Ascending aorta (tissue), 2 donors: ENCODE measurements around the gene PRTG. TPM values are rescaled to one million over a fixed set of nuclear protein-coding genes. Genes with fewer than 3 reads are reported as not detected.

ENCODE experiments used
- DNase-seq, 2 donors: peaks; one replicate each; pipeline ENCODE4 v3.0.0-alpha.2; 2019; ENCODE audit warnings: low spot score in 2 of 2
- H3K27ac ChIP-seq, 2 donors: fragments of 200-600 bp; sonication (generic); one replicate each; pipeline ENCODE4 v1.5.1; 2016 to 2017; ENCODE audit warnings: mild to moderate bottlenecking in 1 of 2
- H3K27me3 ChIP-seq: fragments of 200-600 bp; sonication (generic); one replicate; pipeline ENCODE4 v1.5.1; 2017
- H3K36me3 ChIP-seq, 2 donors: fragments of 200-600 bp; sonication (generic); one replicate each; pipeline ENCODE4 v1.5.1; 2016
- H3K4me1 ChIP-seq, 2 donors: fragments of 200-600 bp; sonication (generic); one replicate each; pipeline ENCODE4 v1.5.1; 2016 to 2017; ENCODE audit warnings: mild to moderate bottlenecking in 1 of 2
- H3K4me3 ChIP-seq, 2 donors: fragments of 200-600 bp; sonication (generic); one replicate each; pipeline ENCODE4 v1.5.1; 2016 to 2017; ENCODE audit warnings: mild to moderate bottlenecking in 1 of 2
- H3K9me3 ChIP-seq, 2 donors: fragments of 200-600 bp; sonication (generic); one replicate each; pipeline ENCODE4 v1.5.1; 2016
- CTCF ChIP-seq, 3 experiments: fragments of 200-600 bp in 2 of 3; fragments of 450-650 bp in 1 of 3; sonication (generic) in 2 of 3; IDR thresholded peaks; one replicate each; pipeline ENCODE4 v1.5.1; 2016 to 2019; ENCODE audit warnings: antibody characterized with exemption in 3 of 3, mild to moderate bottlenecking in 1 of 3, moderate library complexity in 1 of 3
- intact Hi-C: fragments of 100-400 bp; cut with DNase I; formaldehyde crosslinking; loops from one replicate; pipeline ENCODE4 v1.15.1; 2023
- total RNA-seq: library from RNA; depleted of rRNA; stranded (reverse); fragments of >200 nt; gene quantifications from one replicate; pipeline ENCODE4 v1.1.0, GENCODE V29; 2016

The PRTG gene
- total RNA-seq, 1 donor from 2014 or later, result 0.21 TPM

- intact Hi-C loops, result no loop called here
- Histone ChIP-seq H3K4me3 (no peak overlapping the region), H3K27me3 (no peaks in the 10 kb centered on the region), H3K9me3 (no peaks in the 10 kb centered on the region), H3K27ac (no peak overlapping the region), H3K4me1 (no peaks in the 10 kb centered on the region), H3K36me3 (no peaks in the 10 kb centered on the region)
- no peak for TF ChIP-seq CTCF (IDR thresholded peaks at IDR 0.05)
- no peak for DNase-seq
Measured at GRCh38 chr15:55770806-55771205, 27.9 kb upstream of the PRTG start.

GRCh38 chr15:55770261-55770660 is 27.3 kb upstream of the PRTG start:
- TF ChIP-seq CTCF (IDR thresholded peaks at IDR 0.05), result no peak
- H3K9me3 ChIP-seq, result no peaks in the 10 kb centered on the region
- no peak for DNase-seq
- H3K36me3 ChIP-seq, result no peaks in the 10 kb centered on the region
- no peaks in the 10 kb centered on the region for H3K4me1 ChIP-seq
- no peaks in the 10 kb centered on the region for H3K27me3 ChIP-seq
- intact Hi-C loops, result no loop called here
- no peak overlapping the region for H3K27ac ChIP-seq
- H3K4me3 ChIP-seq, result no peak overlapping the region

GRCh38 chr15:55768670-55769185 is 25.8 kb upstream of the PRTG start:
- no peaks in the 10 kb centered on the region for H3K9me3 ChIP-seq
- no peak overlapping the region for H3K4me3 ChIP-seq
- no peaks in the 10 kb centered on the region for H3K36me3 ChIP-seq
- no peak for TF ChIP-seq CTCF (IDR thresholded peaks at IDR 0.05)
- no peak for DNase-seq
- intact Hi-C loops, result no loop called here
- no peak overlapping the region for H3K27ac ChIP-seq
- no peaks in the 10 kb centered on the region for H3K4me1 ChIP-seq
- H3K27me3 ChIP-seq, result no peaks in the 10 kb centered on the region

- intact Hi-C loops, result no loop called here
- Histone ChIP-seq H3K27ac (no peak overlapping the region), H3K27me3 (no peaks in the 10 kb centered on the region), H3K4me1 (no peaks in the 10 kb centered on the region), H3K4me3 (no peak overlapping the region), H3K9me3 (no peaks in the 10 kb centered on the region), H3K36me3 (no peaks in the 10 kb centered on the region)
- no peak for DNase-seq
- no peak for TF ChIP-seq CTCF (IDR thresholded peaks at IDR 0.05)
Measured at GRCh38 chr15:55766676-55767075, 23.7 kb upstream of the PRTG start.

GRCh38 chr15:55764398-55764797 is 21.4 kb upstream of the PRTG start:
- intact Hi-C loops, result no loop called here
- no peaks in the 10 kb centered on the region for H3K4me1 ChIP-seq

More at GRCh38 chr15:55764398-55764797, 21.4 kb upstream of the PRTG start:
- no peak overlapping the region for H3K27ac ChIP-seq
- no peak overlapping the region for H3K4me3 ChIP-seq
- H3K9me3 ChIP-seq, result no peaks in the 10 kb centered on the region
- H3K27me3 ChIP-seq, result no peaks in the 10 kb centered on the region
- no peaks in the 10 kb centered on the region for H3K36me3 ChIP-seq
- DNase-seq, result no peak
- no peak for TF ChIP-seq CTCF (IDR thresholded peaks at IDR 0.05)
